Measurements from ENCODE around the gene ATXN1.
"Not testable (repeated sequence)": the region's sequence is repeated elsewhere in the genome, so short reads cannot be mapped to it uniquely, and the experiment has no call there.

Gene ATXN1

DNA sequence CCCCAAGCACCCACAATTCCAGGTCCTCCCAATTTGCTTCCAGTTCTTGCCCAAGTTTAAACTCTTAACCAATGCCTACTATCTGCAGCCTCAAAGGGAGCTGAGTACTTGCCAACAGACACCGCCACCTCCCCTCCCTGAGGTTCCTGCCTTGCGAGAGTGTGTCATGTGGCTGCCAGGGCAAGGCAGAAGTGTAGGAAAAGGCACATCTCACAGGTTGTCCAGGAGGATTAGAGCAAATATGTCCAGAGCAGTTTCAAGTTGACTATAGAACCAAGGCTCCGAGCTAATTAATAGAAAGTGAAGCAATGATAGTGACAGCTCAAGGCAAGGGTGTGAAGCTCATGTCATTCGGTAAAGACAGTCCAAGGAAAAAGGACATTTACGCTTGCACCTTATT is 127.8 kb downstream of the ATXN1 start:
- no peak overlapping the region for H3K4me2 ChIP-seq (ENCODE audit: low read length)
- no peaks in the 10 kb centered on the region for H3K36me3 ChIP-seq (ENCODE audit: control insufficient read depth, insufficient read depth, low read length)
- no peak overlapping the region for H3K9ac ChIP-seq
- no peak overlapping the region for H2AFZ ChIP-seq
- H3K4me1 ChIP-seq = no peaks in the 10 kb centered on the region
- H3K27me3 ChIP-seq (ENCODE audit: control insufficient read depth, insufficient read depth, low read length) = no peaks in the 10 kb centered on the region
- H3K27ac ChIP-seq = no peak overlapping the region
- TF ChIP-seq, protein P1, sequence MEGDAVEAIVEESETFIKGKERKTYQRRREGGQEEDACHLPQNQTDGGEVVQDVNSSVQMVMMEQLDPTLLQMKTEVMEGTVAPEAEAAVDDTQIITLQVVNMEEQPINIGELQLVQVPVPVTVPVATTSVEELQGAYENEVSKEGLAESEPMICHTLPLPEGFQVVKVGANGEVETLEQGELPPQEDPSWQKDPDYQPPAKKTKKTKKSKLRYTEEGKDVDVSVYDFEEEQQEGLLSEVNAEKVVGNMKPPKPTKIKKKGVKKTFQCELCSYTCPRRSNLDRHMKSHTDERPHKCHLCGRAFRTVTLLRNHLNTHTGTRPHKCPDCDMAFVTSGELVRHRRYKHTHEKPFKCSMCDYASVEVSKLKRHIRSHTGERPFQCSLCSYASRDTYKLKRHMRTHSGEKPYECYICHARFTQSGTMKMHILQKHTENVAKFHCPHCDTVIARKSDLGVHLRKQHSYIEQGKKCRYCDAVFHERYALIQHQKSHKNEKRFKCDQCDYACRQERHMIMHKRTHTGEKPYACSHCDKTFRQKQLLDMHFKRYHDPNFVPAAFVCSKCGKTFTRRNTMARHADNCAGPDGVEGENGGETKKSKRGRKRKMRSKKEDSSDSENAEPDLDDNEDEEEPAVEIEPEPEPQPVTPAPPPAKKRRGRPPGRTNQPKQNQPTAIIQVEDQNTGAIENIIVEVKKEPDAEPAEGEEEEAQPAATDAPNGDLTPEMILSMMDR (IDR thresholded peaks at IDR 0.05) = no peak
- no peaks in the 10 kb centered on the region for H3K9me3 ChIP-seq (ENCODE audit: control insufficient read depth, low read length)
- H3K4me3 ChIP-seq (ENCODE audit: low read depth, low read length) = no peak overlapping the region
- no peaks in the 10 kb centered on the region for H3K79me2 ChIP-seq

DNA sequence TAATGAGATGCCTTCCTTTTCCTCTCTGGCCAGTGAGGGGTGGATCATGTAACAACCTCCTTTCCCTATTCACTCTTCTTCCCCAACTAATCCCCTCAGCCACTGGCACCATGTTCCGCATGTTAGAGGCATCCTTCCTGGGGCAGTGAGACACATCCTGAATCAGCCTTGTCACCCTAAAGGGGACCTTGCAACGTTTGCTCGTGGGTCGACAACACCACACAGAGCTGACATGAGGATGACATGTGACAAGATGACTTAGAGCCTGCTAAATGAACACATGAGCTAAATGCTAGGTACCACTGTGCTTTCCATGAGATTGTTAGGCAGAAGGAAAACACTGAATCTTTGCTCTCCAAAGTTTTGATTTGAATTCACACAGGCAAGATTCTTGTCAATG is 129.2 kb downstream of the ATXN1 start:
- H2AFZ ChIP-seq = no peak overlapping the region
- no peaks in the 10 kb centered on the region for H3K27me3 ChIP-seq (ENCODE audit: control insufficient read depth, insufficient read depth, low read length)
- no peaks in the 10 kb centered on the region for H3K9me3 ChIP-seq (ENCODE audit: control insufficient read depth, low read length)
- no peak overlapping the region for H3K4me2 ChIP-seq (ENCODE audit: low read length)
- no peaks in the 10 kb centered on the region for H3K36me3 ChIP-seq (ENCODE audit: control insufficient read depth, insufficient read depth, low read length)
- TF ChIP-seq, protein P1 (IDR thresholded peaks at IDR 0.05) = no peak
- no peak overlapping the region for H3K9ac ChIP-seq
- no peak overlapping the region for H3K27ac ChIP-seq
- no peaks in the 10 kb centered on the region for H3K79me2 ChIP-seq
- no peaks in the 10 kb centered on the region for H3K4me1 ChIP-seq
- H3K4me3 ChIP-seq (ENCODE audit: low read depth, low read length) = no peak overlapping the region

DNA sequence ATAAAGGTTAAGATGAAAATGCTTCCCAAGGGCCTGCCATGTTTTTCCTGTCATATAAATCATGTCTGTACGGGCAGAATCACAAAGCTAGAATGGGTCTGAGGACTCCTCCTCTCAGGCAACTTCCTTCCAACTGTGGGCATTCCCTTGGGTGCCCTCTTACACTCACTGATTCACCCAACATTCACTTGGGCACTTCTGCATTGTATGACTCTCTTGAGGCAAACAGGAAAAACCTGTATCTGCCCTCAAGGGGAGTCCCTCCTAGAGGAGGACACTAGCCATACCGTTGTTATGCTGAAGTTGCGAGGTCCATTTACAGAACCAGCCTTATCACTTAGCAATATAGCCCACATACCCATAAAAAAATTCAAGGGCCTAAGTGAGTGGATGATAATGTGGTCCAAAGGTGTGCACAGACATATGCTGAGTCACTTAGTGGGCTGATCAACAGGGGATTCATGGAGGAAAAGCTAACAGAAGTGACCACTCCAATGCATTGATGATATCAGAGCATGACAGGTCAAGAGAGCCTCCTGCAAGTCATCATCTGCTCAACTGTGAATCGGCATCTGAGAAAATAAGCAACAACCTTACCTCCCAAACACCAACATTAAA is 131.1 kb downstream of the ATXN1 start:
- Histone ChIP-seq H3K4me3 (ENCODE audit: low read depth, low read length) (no peak overlapping the region), H3K27ac (no peak overlapping the region), H3K9me3 (ENCODE audit: control insufficient read depth, low read length) (no peaks in the 10 kb centered on the region), H3K27me3 (ENCODE audit: control insufficient read depth, insufficient read depth, low read length) (no peaks in the 10 kb centered on the region), H3K36me3 (ENCODE audit: control insufficient read depth, insufficient read depth, low read length) (no peaks in the 10 kb centered on the region), H3K9ac (no peak overlapping the region), H3K4me1 (peaks cover 6% of the 10 kb centered on the region), H2AFZ (no peak overlapping the region), H3K79me2 (no peaks in the 10 kb centered on the region), H3K4me2 (ENCODE audit: low read length) (no peak overlapping the region)
- TF ChIP-seq, protein P1 (IDR thresholded peaks at IDR 0.05) = no peak

DNA sequence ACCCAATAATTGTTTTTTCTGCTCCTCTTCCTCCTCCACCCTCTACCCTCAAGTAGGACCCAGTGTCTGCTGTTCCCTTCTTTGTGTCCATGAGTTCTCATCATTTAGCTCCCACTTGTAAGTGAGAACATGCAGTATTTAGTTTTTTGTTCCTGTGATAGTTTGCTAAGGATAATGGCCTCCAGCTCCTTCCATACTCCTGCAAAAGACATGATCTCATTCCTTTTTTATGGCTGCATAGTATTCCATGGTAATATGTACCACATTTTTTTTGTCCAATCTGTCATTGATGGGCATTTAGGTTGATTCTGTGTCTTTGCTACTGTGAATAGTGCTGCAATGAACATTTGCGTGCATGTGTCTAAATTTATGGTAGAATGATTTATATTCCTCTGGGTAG is 132.7 kb downstream of the ATXN1 start:
- not testable (repeated sequence) for H3K9ac ChIP-seq; H3K4me3 ChIP-seq (ENCODE audit: low read depth, low read length)

DNA sequence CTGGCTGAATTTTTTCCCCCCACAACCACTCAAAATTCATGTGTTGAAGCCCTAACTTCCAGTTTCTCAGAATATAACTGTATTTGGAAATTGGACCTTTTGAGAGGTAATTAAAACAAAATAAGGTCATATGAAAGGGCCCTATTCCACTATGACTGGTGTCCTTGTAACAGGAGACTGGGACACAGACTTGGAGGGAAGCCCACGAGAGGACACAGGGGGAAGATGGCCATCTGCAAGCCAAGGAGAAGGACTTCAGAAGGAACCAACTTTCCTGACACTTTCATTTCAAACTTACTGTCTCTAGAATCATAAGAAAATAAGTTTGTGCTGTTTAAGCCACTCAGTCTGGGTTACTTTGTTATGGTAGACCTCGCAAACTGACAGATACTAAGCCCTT is 134.6 kb downstream of the ATXN1 start:
- H2AFZ ChIP-seq = no peak overlapping the region
- no peaks in the 10 kb centered on the region for H3K36me3 ChIP-seq (ENCODE audit: control insufficient read depth, insufficient read depth, low read length)
- no peak overlapping the region for H3K4me3 ChIP-seq (ENCODE audit: low read depth, low read length)
- H3K9me3 ChIP-seq (ENCODE audit: control insufficient read depth, low read length) = no peaks in the 10 kb centered on the region
- H3K9ac ChIP-seq = no peak overlapping the region
- H3K79me2 ChIP-seq = no peaks in the 10 kb centered on the region
- H3K27ac ChIP-seq = no peak overlapping the region
- no peaks in the 10 kb centered on the region for H3K27me3 ChIP-seq (ENCODE audit: control insufficient read depth, insufficient read depth, low read length)
- TF ChIP-seq, protein P1 (IDR thresholded peaks at IDR 0.05) = no peak
- H3K4me1 ChIP-seq = peaks cover 7% of the 10 kb centered on the region
- no peak overlapping the region for H3K4me2 ChIP-seq (ENCODE audit: low read length)

More for the DNA sequence above, 132.7 kb downstream of the ATXN1 start:
- H2AFZ ChIP-seq; H3K4me2 ChIP-seq (ENCODE audit: low read length); H3K27ac ChIP-seq; H3K27me3 ChIP-seq (ENCODE audit: control insufficient read depth, insufficient read depth, low read length); H3K36me3 ChIP-seq (ENCODE audit: control insufficient read depth, insufficient read depth, low read length); H3K79me2 ChIP-seq; H3K4me1 ChIP-seq; H3K9me3 ChIP-seq (ENCODE audit: control insufficient read depth, low read length): not testable (repeated sequence)
